GM19468 (cell line): ENCODE data around the gene AFMID.
"Not testable (repeated sequence)": the region's sequence is repeated elsewhere in the genome, so short reads cannot be mapped to it uniquely, and the experiment has no call there.

Source experiments
- ATAC-seq: cut with Tn5 transposase; IDR thresholded peaks from one replicate; pipeline ENCODE4 v1.9.1; 2021; ENCODE audit warnings: mild to moderate bottlenecking, moderate library complexity, moderate number of reproducible peaks; ENCODE audit not compliant: unreplicated experiment; ENCODE audit errors: extremely low read depth

The AFMID gene

DNA sequence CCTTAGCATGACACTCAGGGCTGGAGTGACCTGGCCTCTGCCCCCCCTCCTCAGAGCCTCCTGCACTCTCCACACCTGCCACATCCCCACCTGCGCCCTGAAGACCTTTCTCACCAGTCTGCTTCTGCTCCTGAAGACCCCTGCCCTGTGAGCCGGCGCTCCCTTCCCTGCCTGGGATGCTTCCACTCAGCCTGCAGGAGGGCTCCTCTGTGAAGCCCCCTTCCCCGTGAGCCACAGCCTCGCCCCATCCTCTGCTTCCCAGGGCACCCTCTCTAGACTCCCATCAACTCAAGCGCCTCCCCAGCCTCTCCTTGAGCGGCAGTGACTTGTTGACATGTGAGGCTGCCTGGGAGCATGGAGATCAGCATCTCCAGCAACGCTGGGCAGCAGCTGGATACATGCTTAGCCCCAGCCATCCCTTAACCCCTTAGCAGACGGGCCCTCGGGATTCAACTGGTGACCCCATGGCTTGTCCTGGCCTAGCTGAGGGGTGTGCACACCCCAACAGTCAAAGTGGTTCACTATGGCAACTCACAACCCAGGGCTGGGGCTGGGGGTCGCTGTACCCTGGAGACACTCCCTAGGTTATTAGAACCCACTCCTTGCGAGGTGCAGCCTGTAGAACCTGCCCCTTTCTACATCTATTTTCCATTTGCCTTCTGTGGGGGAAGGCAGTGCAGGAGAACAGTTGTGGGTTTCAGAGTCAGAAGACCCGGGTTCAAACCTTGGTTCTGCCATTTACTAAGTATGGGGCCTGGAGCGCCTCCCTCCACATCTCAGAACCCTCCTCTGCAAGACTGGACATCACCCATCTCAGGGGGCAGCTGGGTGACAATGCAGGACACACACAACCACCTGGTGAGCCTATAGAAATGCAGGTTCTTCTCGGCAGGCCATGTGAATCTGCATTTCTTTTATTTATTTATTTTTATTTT is 65.8 kb downstream of the AFMID start:
- no peak for ATAC-seq

DNA sequence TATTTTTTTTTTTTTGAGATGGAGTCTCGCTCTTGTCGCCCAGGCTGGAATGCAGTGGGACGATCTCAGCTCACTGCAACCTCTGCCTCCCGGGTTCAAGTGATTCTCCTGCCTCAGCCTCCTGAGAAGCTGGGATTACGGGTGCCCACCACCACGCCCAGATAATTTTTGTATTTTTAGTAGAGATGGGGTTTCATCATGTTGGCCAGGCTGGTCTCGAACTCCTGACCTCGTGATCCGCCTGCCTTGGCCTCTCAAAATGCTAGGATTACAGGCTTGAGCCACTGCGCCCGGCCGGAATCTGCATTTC is 66.4 kb downstream of the AFMID start:
- ATAC-seq, result not testable (repeated sequence)

DNA sequence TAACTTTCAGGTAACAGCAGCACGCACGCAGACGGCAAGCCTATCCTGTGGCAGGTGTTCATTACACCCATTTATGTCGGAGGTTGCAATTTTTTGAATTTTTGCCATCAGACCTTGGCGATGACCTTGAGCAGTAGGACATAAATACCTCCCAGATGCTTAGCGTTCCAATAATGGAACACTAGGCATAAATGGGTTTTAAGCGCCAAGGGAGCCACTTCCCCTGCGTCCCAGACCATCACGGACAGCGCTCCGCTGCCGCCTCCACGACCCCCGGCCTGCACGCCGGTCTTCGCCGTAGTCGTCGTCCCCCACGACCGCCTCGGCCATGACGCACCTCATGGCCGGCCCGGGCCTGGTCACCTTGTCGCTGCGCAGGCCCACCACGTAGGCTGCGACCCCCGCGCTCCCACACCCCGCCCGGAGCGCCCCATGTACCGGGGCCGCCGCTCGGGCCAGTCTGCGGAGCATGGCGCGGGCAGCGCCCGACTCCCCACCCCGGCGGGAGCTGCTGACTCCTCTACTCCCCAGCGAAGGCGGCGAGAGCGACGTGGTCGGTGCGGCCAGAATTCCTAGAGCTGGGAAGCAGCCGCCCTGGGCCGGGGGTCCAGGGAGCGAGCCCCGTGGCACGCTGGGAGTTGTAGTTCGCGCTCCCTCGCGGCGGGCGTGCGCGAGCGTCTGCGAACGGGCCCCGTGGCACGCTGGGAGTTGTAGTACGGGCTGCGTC is 66.9 kb downstream of the AFMID start:
- ATAC-seq, result no peak

DNA sequence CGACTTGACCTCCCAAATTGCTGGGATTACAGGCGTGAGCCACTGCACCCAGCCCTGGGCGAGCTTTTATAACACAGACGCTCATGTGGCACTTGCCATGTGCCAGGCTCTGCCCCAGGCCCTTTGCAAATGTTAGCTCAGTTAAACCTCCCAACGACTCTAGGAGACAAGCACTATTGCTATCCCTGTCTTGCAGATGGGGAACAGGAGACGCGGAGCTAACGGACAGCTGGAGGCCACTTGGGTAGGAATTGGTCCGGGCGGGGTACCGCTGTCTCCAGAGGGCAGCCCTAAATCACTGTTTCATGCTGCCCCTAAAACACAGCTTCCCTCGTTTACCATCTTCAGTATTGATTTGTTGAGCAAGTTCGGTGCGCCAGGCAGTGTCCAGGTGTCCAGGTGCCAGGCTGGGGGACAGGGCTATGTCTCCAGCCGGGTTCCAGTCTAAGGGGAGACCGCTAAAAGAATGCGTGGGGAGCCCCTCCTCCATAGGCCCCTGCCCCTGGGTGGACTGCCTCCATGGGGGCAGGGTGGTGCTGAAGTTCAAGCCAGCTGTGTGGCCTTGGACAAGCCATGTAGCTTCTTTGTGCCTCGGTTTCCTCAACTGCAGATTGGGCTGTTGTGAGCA is 68.0 kb downstream of the AFMID start:
- ATAC-seq, result no peak

DNA sequence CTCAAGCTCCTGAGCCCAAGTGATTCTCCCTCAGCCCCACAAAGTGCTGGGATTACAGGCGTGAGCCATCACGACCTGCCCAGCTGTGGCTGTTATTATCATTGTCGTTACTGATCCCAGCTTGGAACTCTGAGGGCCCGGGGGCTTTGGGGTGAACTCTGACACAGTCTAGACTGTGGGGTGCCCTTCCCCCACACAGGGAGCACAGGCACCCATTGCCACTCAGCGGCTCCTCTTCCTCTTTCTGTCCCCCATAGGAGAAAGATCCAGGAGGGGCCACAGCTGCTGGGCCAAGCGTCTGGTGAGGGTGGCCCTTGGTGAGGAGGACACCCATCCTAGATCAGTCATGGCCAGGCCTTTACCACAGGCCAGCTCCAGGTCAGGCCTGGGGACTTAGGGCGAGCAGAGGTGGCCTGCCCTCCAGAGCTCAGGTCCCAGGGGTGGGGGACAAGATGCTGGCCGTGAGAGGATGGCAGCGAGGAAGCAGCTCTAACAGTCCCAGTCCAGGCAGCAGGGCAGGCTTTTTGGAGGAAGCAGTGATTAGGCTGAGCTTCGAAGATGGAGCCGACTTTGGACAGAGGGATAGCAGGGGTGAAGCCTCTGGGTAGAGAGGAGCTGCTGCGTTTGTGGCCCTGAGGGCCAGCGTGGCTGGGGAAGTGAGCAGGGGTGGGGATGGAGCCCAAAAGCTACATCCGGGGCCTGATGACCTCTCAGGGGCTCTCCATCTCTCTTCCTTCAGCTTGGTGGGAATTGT is 69.0 kb downstream of the AFMID start:
- no peak for ATAC-seq

DNA sequence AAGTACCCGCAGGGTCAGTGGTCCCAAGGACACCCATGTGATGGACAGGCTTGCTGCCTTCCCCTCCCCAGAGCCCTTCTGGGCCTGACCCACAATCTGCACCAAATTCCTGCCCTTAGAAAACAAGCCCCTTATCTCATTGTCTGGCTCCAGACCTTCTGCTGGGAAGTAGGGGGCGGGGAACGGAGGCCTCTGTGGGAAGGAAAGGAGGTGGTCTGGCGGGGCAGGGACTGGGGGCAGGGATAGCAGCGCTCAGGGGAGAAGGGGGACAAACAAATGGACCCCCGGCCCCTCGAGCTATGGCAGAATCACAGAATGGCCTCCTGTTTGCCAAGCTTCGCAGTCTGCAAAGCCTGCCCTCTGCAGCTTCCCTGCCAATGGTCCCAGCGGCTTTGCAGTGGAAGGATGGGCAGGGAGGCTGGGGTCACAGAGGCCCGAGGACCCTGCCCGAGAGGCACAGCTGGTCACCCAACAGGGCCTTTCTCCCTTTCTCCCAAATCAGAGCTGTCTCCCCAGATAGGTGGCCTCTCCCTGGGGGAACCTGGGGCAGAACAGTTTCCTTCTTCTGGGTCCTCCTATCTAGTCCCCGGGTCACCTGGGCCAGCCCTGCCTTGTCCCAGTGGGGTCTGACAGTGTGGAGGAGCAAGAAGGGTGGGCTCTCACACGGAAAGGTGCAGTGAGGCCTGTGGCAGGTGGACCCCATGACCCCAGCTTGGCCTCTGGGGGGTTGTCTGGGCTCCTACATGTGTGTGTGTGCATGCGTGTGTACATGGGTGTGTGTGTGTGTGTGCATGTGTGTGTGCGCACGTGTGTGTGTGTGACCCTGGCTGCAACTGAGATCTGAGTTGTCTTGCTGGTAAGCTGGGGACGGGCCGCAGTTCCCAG is 69.8 kb downstream of the AFMID start:
- no peak for ATAC-seq
